Dedifferentiated amniotic fluid mesenchymal stem cell (primary cell): ENCODE data around the gene CHST10.

Experiments
- DNase-seq: peaks from one replicate; pipeline ENCODE4 v3.0.0-alpha.2; 2016; ENCODE audit errors: extremely low spot score

CHST10 gene

GRCh38 chr2:100416397-100416934 is 1.0 kb downstream of the CHST10 start:
- no peak for DNase-seq

DNA sequence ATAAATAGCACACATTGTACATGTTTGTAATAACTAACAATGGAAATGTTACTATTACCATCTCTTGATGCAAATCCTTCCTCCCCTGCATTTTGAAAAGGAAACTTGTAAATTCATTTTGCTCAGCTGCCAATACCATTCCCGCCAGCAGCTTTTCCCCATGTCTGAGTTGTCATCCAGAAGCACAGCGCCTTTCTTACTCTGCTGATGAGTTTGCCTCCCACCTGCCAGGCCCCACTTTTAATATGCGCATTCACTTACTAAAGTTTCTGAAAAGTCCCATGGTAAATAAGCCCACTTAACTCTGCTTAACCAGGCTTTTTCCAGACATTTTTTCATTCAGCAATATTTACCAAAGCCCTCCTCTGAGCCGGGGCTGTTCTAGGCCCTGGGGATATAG is 3.9 kb downstream of the CHST10 start:
- DNase-seq, result no peak

GRCh38 chr2:100412881-100413321 is 4.6 kb downstream of the CHST10 start:
- DNase-seq, result no peak

- no peak for DNase-seq
Observed at GRCh38 chr2:100412466-100412865, 5.0 kb downstream of the CHST10 start.

GRCh38 chr2:100411841-100412292 is 5.6 kb downstream of the CHST10 start:
- no peak for DNase-seq

DNA sequence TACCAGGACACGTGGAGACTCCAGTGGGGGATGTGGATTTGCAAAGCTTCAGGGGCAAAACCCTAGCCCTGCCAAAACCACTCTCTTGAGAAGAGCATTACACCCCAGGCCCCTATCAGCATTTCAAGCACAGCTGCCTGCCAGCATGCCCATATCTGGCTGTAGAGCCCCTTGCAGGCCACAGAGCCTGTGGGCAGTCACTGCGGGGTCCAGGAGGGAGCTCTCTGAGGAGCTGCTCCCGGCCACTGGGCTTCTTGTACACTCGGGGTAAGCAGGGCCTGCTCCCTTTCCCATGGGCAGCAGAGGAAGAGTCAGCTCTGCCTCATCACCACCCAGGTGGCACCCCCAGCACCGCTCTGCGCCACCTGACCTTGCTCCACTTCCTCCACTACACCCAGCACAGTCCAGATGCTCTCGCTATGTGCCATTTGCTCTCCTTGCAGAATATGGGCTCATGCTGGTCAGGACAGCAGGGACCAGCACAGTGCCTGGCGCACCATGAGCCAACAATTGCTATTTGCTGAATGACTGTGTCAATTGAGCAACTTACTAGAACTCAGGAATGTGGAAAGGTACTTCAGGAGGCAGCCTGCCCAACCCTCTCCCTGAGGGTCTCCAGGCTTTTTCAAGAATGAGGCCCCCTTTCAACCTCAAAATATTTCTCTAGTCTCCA is 7.4 kb downstream of the CHST10 start:
- DNase-seq, result no peak

- DNase-seq, result no peak
Observed at GRCh38 chr2:100409461-100409860, 8.0 kb downstream of the CHST10 start.

- no peak for DNase-seq
Observed at GRCh38 chr2:100408941-100409340, 8.5 kb downstream of the CHST10 start.

DNA sequence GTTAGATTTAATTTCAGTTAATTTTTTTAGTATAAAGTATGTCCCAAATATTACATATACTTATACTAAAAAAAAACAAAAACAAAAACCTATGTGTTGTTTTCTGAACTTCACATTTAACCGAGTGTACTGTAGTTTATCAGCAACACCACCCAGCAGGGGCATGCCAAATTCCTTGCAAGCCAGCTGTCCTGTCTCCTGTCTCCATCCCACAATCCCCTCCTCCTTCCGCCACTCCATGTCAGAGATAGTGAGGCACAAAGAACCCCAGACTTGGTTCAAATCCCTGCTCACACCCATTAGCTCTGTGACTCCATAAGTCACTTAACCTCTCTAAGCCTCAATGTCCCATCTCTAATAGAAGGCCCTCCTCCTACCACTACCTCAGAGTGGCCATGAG is 9.4 kb downstream of the CHST10 start:
- DNase-seq, result no peak

- no peak for DNase-seq
Observed at GRCh38 chr2:100407563-100407962, 9.9 kb downstream of the CHST10 start.

- no peak for DNase-seq
Observed at GRCh38 chr2:100407073-100407472, 10.4 kb downstream of the CHST10 start.

- no peak for DNase-seq
Observed at GRCh38 chr2:100406120-100406508, 11.4 kb downstream of the CHST10 start.

DNA sequence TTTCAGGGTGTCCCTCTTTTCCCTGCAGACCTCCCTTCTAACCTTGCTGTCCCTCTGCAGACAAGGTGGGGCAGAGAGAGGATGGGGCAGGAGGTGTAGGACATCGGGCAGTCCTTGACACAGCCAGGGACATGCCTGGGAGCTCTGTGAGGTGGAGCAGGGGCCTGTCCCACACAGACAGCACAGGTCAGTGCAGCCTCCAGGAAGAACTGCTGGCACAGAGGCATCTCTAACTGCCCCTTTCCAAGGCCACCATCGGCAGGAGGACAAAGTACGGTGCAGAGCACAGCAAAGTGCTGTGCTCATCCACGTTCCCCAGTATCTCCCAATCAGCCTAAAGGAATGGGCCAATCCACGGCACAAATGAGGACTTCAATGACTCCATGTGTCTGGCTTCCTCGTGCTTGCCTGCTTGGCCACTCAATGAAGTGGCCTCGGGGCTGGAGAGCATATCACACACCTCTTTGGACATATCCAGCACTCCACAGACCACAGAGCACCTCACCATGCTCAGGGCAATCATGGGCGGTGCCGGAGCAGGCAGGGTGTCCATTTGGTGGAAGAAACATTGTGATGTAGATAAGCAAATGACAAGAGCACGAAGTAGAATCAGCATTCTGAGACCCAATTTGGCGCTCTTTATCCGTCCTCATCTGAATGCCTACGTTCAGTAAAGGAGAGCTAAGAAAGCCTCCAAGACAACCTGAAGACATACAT is 11.9 kb downstream of the CHST10 start:
- no peak for DNase-seq

- DNase-seq, result no peak
Observed at GRCh38 chr2:100404411-100404810, 13.1 kb downstream of the CHST10 start.

GRCh38 chr2:100403722-100404121 is 13.7 kb downstream of the CHST10 start:
- DNase-seq, result no peak

GRCh38 chr2:100401268-100401667 is 16.2 kb downstream of the CHST10 start:
- DNase-seq, result no peak

- no peak for DNase-seq
Observed at GRCh38 chr2:100399714-100400113, 17.8 kb downstream of the CHST10 start.

GRCh38 chr2:100397976-100398375 is 19.5 kb downstream of the CHST10 start:
- no peak for DNase-seq

GRCh38 chr2:100397118-100397860 is 20.2 kb downstream of the CHST10 start:
- no peak for DNase-seq

- DNase-seq, result no peak
Observed at GRCh38 chr2:100396483-100396882, 21.0 kb downstream of the CHST10 start.

DNA sequence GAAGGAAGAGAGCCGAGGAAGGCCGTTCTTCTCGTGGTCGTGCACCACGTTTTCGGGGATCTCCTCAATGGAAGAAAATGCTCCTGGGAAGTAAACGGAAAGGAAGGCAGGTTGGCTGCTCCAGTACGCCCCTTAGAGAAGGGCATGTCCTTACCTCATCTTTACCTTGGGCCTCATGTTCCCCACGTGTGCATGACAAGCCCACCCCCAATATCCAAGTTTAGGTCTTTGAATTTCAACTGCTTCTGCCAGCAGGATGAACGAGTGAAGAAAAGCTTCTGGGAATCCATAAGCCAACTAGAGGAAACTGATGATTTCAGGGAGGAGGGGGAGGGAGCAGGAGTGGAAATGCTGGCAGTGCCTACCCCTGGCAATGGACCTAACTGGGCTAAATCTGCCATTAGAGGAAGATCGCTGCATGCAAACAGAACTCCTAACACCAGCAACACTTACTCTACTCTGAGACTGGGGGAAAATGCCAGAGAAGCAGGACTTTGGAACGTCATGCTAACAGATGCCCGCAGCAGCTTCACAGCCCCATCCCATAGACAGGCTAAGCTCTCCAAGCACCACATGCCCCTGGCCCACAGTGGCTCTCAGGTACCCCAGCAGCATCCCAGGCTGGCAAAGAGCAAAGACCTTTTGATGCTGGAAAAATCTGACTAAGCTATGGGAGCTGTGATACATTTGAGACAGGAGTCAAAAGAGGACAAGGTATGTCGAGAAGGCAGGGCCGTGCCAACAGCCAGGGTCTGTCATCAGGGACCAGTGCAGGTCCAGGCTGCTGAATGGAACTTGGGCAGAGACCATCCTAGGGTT is 21.7 kb downstream of the CHST10 start:
- no peak for DNase-seq
